ENCODE measurements around the gene WFDC11. TPM values are rescaled to one million over a fixed set of nuclear protein-coding genes. Genes with fewer than 3 reads are reported as not detected.
"Not testable (repeated sequence)": the region's sequence is repeated elsewhere in the genome, so short reads cannot be mapped to it uniquely, and the experiment has no call there.

WFDC11 gene
- total RNA-seq = not detected in 2 replicates
- long read RNA-seq = 0 reads

GRCh38 chr20:45670139-45670538 lies at the start of gene WFDC11:
Gene WFDC11, minus strand, starts transcription at chr20:45670239. Its CDS starts 19,639 bp downstream, at chr20:45650600.
- H3K4me1 Mint-ChIP-seq = no peaks in the 10 kb centered on the region
- H3K27ac Mint-ChIP-seq (ENCODE audit: unreplicated experiment) = no peak within 1 kb of the TSS
- no peak within 1 kb of the TSS for H3K4me3 Mint-ChIP-seq
- H3K9me3 Mint-ChIP-seq = peaks cover 10% of the 10 kb centered on the region
- peaks cover 29% of the 10 kb centered on the region for H3K27me3 Mint-ChIP-seq (ENCODE audit: low read depth)
- TF ChIP-seq CTCF (conservative IDR thresholded peaks at IDR 0.05) = no peak
- H3K36me3 Mint-ChIP-seq (ENCODE audit: low read depth) = peaks cover 2% of the 10 kb centered on the region
- DNase-seq (ENCODE audit: low read depth, low spot score) = no peak

- H3K4me3 Mint-ChIP-seq; H3K9me3 Mint-ChIP-seq; H3K4me1 Mint-ChIP-seq; DNase-seq (ENCODE audit: low read depth, low spot score); H3K27ac Mint-ChIP-seq (ENCODE audit: unreplicated experiment); H3K36me3 Mint-ChIP-seq (ENCODE audit: low read depth): not testable (repeated sequence)
- peaks cover 71% of the 10 kb centered on the region for H3K27me3 Mint-ChIP-seq (ENCODE audit: low read depth)
Measured at GRCh38 chr20:45716141-45716688, 46.2 kb upstream of the WFDC11 start.

- no peak for DNase-seq (ENCODE audit: low read depth, low spot score)
- Mint-ChIP-seq H3K27me3 (ENCODE audit: low read depth) (peaks cover 37% of the 10 kb centered on the region), H3K4me1 (no peaks in the 10 kb centered on the region), H3K9me3 (peaks cover 6% of the 10 kb centered on the region), H3K4me3 (no peak within 1 kb of the TSS), H3K36me3 (ENCODE audit: low read depth) (no peaks in the 10 kb centered on the region), H3K27ac (ENCODE audit: unreplicated experiment) (no peak within 1 kb of the TSS)
- no peak for TF ChIP-seq CTCF (conservative IDR thresholded peaks at IDR 0.05)
Measured at GRCh38 chr20:45704969-45705637, 35.1 kb upstream of the WFDC11 start, which contains the start of gene WFDC10B. Gene WFDC10B, minus strand, starts transcription at chr20:45705019. Its CDS starts 19,027 bp downstream, at chr20:45685992.

- Mint-ChIP-seq H3K4me1 (no peaks in the 10 kb centered on the region), H3K27ac (ENCODE audit: unreplicated experiment) (no peak within 1 kb of the TSS), H3K27me3 (ENCODE audit: low read depth) (peaks cover 27% of the 10 kb centered on the region), H3K4me3 (no peak within 1 kb of the TSS), H3K36me3 (ENCODE audit: low read depth) (no peaks in the 10 kb centered on the region), H3K9me3 (peaks cover 6% of the 10 kb centered on the region)
- no peak for TF ChIP-seq CTCF (conservative IDR thresholded peaks at IDR 0.05)
- no peak for DNase-seq (ENCODE audit: low read depth, low spot score)
Measured at GRCh38 chr20:45701873-45702272, 31.8 kb upstream of the WFDC11 start, which contains the start of gene WFDC13. Gene WFDC13, plus strand, starts transcription at chr20:45702038. Its CDS starts 86 bp downstream, at chr20:45702124.

- Mint-ChIP-seq H3K36me3 (ENCODE audit: low read depth) (no peaks in the 10 kb centered on the region), H3K27me3 (ENCODE audit: low read depth) (peaks cover 28% of the 10 kb centered on the region), H3K27ac (ENCODE audit: unreplicated experiment) (no peak overlapping the region), H3K4me1 (no peaks in the 10 kb centered on the region), H3K4me3 (no peak overlapping the region), H3K9me3 (peaks cover 6% of the 10 kb centered on the region)
- TF ChIP-seq CTCF (conservative IDR thresholded peaks at IDR 0.05) = no peak
- DNase-seq (ENCODE audit: low read depth, low spot score) = no peak
Measured at GRCh38 chr20:45701104-45701503, 31.1 kb upstream of the WFDC11 start.

- Mint-ChIP-seq H3K27ac (ENCODE audit: unreplicated experiment) (no peak overlapping the region), H3K4me3 (no peak overlapping the region), H3K36me3 (ENCODE audit: low read depth) (no peaks in the 10 kb centered on the region), H3K27me3 (ENCODE audit: low read depth) (peaks cover 17% of the 10 kb centered on the region), H3K9me3 (peaks cover 8% of the 10 kb centered on the region), H3K4me1 (no peaks in the 10 kb centered on the region)
- DNase-seq (ENCODE audit: low read depth, low spot score) = no peak
- TF ChIP-seq CTCF (conservative IDR thresholded peaks at IDR 0.05) = no peak
Measured at GRCh38 chr20:45695496-45695895, 25.5 kb upstream of the WFDC11 start.

- H3K27ac Mint-ChIP-seq (ENCODE audit: unreplicated experiment); H3K4me3 Mint-ChIP-seq; DNase-seq (ENCODE audit: low read depth, low spot score); H3K4me1 Mint-ChIP-seq; H3K9me3 Mint-ChIP-seq; H3K36me3 Mint-ChIP-seq (ENCODE audit: low read depth): not testable (repeated sequence)
- H3K27me3 Mint-ChIP-seq (ENCODE audit: low read depth) = peaks cover 17% of the 10 kb centered on the region
Measured at GRCh38 chr20:45693346-45693745, 23.3 kb upstream of the WFDC11 start.
